VCaP (cell line): Measurements from ENCODE around the gene STYXL1.

Experiments used
- H3K27ac ChIP-seq: fragments of 450-650 bp; 2 replicates; pipeline ENCODE4 v1.5.1; 2017
- TF ChIP-seq, protein P1 (sequence below): fragments of 450-650 bp; conservative IDR thresholded peaks from 2 replicates; pipeline ENCODE4 v1.5.1; 2017; ENCODE audit warnings: mild to moderate bottlenecking, moderate library complexity

The STYXL1 gene

GRCh38 chr7:76071316-76072242 lies 23.8 kb upstream of the STYXL1 start:
- TF ChIP-seq, protein P1, sequence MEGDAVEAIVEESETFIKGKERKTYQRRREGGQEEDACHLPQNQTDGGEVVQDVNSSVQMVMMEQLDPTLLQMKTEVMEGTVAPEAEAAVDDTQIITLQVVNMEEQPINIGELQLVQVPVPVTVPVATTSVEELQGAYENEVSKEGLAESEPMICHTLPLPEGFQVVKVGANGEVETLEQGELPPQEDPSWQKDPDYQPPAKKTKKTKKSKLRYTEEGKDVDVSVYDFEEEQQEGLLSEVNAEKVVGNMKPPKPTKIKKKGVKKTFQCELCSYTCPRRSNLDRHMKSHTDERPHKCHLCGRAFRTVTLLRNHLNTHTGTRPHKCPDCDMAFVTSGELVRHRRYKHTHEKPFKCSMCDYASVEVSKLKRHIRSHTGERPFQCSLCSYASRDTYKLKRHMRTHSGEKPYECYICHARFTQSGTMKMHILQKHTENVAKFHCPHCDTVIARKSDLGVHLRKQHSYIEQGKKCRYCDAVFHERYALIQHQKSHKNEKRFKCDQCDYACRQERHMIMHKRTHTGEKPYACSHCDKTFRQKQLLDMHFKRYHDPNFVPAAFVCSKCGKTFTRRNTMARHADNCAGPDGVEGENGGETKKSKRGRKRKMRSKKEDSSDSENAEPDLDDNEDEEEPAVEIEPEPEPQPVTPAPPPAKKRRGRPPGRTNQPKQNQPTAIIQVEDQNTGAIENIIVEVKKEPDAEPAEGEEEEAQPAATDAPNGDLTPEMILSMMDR: no peak
- peak overlapping the region; percentile 85; the same call in 1 of the 2 replicates for H3K27ac ChIP-seq

- peak overlapping the region; percentile 85 for H3K27ac ChIP-seq
- TF ChIP-seq, protein P1: peak; percentile 73
Measured at GRCh38 chr7:76069238-76069638, 21.4 kb upstream of the STYXL1 start.

DNA sequence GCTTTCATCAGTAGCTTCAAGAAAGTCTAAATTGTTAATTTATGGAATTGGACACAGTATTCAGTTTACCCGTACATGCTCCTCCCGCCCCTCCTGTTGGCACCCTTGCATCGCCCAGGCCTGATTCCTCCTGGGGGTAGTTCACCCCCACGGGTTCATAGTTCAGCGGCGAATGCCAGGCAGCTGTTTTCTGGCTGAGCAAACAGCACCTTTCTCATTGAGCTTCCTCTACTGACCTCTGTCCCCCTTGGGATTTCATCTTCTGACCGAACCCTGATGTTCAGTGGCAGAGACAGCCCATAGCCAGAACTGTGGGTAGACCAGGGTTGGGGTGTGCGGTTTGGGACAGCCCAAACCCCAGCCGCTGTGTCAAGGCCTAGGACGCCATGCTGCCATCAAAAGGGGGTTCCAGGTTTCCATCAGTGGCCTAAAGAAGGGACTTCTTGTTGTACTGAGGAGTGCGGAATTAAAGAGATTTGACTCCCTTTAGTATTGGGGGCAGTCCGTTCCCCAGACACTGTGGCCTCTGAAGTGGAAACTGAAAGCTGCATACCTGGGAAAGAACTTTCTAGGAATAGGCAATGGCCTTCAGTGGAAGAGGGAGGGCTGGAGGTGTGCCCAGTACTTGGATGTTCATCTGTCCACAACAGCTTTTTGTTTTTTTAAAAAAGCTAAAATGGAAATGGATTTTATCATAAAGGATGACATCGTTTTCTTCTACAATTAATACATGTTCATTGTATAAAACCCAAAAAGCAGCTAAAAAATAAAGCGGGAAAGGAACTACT lies 19.1 kb upstream of the STYXL1 start:
- TF ChIP-seq, protein P1: no peak
- H3K27ac ChIP-seq: peak overlapping the region; percentile 85

DNA sequence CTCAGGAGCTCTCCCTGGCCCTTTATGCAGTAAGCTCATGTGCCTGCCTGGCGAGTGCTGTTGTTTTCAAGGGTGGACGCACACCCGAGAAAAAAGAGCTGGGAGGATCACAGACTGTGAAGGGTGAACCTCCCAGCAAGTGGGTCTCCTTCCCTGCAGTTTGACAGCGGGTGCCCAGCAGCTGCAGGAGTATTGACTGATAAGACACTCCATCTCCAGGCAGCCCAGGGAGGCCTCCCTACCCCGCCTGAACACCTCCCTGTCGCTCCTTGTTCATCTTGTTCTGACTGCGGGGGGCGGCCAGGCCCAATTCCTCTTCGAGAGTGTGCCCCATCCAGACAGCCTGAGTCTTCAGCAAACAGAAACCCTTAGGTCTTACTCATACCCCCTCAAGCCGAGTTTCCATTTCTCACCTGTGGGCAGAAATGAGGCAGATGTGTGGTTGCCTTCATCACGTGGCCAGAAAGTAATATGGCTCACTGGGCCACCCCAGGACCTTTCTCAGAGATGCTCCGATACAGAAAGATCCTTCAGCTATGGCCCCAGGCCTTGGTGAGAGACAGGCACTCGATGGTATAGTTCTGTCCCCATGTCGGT lies 17.3 kb upstream of the STYXL1 start:
- H3K27ac ChIP-seq: no peak overlapping the region
- TF ChIP-seq, protein P1: no peak

DNA sequence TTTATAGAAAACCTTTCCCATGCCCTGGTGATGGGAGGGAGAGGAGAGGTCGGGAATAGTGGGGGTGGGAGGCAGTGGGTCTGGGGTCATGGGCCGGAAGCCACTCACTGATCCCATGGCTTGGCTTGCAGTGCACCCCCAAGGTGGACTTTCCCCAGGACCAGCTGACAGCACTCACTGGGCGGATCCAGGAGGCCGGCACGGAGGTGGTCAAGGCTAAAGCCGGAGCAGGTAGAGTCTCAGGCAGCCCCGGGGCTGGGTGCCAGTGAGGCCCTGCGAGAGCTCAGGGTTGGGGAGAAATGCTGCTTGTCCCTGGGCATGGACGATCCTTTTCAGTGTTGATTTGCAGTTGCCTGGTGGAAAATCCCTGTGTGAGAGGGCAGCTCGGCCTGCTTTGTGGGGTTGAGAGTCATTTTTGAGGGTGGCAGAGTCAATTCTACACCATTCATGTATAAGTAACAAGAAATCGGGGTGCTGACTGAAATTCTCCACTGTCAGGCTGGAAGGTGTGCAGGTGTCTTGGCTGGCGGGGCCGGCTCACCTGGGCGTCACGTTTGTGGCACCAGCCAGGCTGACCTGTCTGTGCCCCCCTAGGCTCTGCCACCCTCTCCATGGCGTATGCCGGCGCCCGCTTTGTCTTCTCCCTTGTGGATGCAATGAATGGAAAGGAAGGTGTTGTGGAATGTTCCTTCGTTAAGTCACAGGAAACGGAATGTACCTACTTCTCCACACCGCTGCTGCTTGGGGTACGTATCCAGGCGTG lies 16.6 kb upstream of the STYXL1 start:
- H3K27ac ChIP-seq: peak overlapping the region; percentile 35; the same call in 1 of the 2 replicates
- TF ChIP-seq, protein P1: no peak

GRCh38 chr7:76063525-76063924 lies 15.7 kb upstream of the STYXL1 start:
- peak overlapping the region; percentile 35 for H3K27ac ChIP-seq
- TF ChIP-seq, protein P1: no peak
